Anterior cingulate cortex (tissue), 58 donors: Measurements from ENCODE around the gene ANKRD11.

Experiments
- DNase-seq, 58 donors: peaks; one replicate each; lab custom pipeline; 2025; lab: John Stamatoyannopoulos, UW

Gene ANKRD11

GRCh38 chr16:89293276-89294143 is 196.9 kb downstream of the ANKRD11 start:
- no peak for DNase-seq

- DNase-seq, result no peak
These were observed 197.8 kb downstream of the ANKRD11 start for GRCh38 chr16:89292443-89293078.

GRCh38 chr16:89291776-89292175 is 198.6 kb downstream of the ANKRD11 start:
- no peak for DNase-seq

GRCh38 chr16:89291363-89291762 is 199.0 kb downstream of the ANKRD11 start:
- no peak for DNase-seq

- no peak for DNase-seq
These were observed 199.5 kb downstream of the ANKRD11 start for GRCh38 chr16:89290887-89291286.

GRCh38 chr16:89290472-89290871 is 199.9 kb downstream of the ANKRD11 start:
- DNase-seq, result no peak

- DNase-seq, result peak in 45 of 58 donors; percentile 10 to 71 (median 35)
These were observed 200.6 kb downstream of the ANKRD11 start for GRCh38 chr16:89289428-89290395.

- no peak for DNase-seq
These were observed 201.4 kb downstream of the ANKRD11 start for GRCh38 chr16:89288966-89289365.

- DNase-seq, result no peak
These were observed 201.8 kb downstream of the ANKRD11 start for GRCh38 chr16:89288577-89288844.

GRCh38 chr16:89287777-89288576 is 202.4 kb downstream of the ANKRD11 start:
- no peak for DNase-seq

GRCh38 chr16:89286096-89286495 is 204.3 kb downstream of the ANKRD11 start:
- no peak for DNase-seq

GRCh38 chr16:89285381-89285780 is 205.0 kb downstream of the ANKRD11 start:
- DNase-seq, result no peak

- no peak for DNase-seq
These were observed 206.9 kb downstream of the ANKRD11 start for GRCh38 chr16:89283449-89283848.

- no peak for DNase-seq
These were observed 207.8 kb downstream of the ANKRD11 start for GRCh38 chr16:89282523-89282922.

- no peak for DNase-seq
These were observed 208.5 kb downstream of the ANKRD11 start for GRCh38 chr16:89281829-89282228.

- no peak for DNase-seq
These were observed 209.2 kb downstream of the ANKRD11 start for GRCh38 chr16:89281189-89281577.

- no peak for DNase-seq
These were observed 209.7 kb downstream of the ANKRD11 start for GRCh38 chr16:89280546-89281188.

GRCh38 chr16:89279666-89280481 is 210.5 kb downstream of the ANKRD11 start:
- no peak for DNase-seq
